Neuronal stem cell (in vitro differentiated cells): ENCODE results near the gene MGAT4B.
A peak's percentile ranks its signal among the peaks of the same experiment; 100 is the strongest.

Source experiments
- DNase-seq: peaks from one replicate; pipeline ENCODE4 v3.0.0-alpha.2; 2013; ENCODE audit warnings: low spot score
- H2AFZ ChIP-seq: one replicate; pipeline ENCODE4 v1.6.1; 2013; ENCODE audit warnings: mild to moderate bottlenecking, low read length, inconsistent platforms
- H2AK5ac ChIP-seq: 2 replicates; pipeline ENCODE4 v1.6.1; 2013; ENCODE audit warnings: low read depth, mild to moderate bottlenecking, inconsistent platforms, low read length, moderate library complexity, mixed read lengths
- H2BK120ac ChIP-seq: 2 replicates; pipeline ENCODE4 v1.6.1; 2013; ENCODE audit warnings: low read depth, mild to moderate bottlenecking, inconsistent platforms, low read length, moderate library complexity, mixed read lengths
- H2BK12ac ChIP-seq: one replicate; pipeline ENCODE4 v1.6.1; 2013; ENCODE audit warnings: low read length, inconsistent platforms
- H2BK15ac ChIP-seq: 2 replicates; pipeline ENCODE4 v1.6.1; 2013; ENCODE audit warnings: mild to moderate bottlenecking, low read length, inconsistent platforms, mixed read lengths
- H2BK5ac ChIP-seq: one replicate; pipeline ENCODE4 v1.6.1; 2013; ENCODE audit warnings: inconsistent platforms, mild to moderate bottlenecking, low read length, moderate library complexity
- H3K14ac ChIP-seq: one replicate; pipeline ENCODE4 v1.6.1; 2013; ENCODE audit warnings: low read length, inconsistent platforms
- H3K18ac ChIP-seq: 2 replicates; pipeline ENCODE4 v1.6.1; 2013; ENCODE audit warnings: low read length, inconsistent platforms
- H3K23ac ChIP-seq: 2 replicates; pipeline ENCODE4 v1.6.1; 2013; ENCODE audit warnings: low read depth, mild to moderate bottlenecking, mixed read lengths, low read length, inconsistent platforms; ENCODE audit not compliant: poor library complexity
- H3K27ac ChIP-seq: replicated peaks from 3 replicates; pipeline ENCODE4 v1.5.1; 2013; ENCODE audit warnings: low read length, inconsistent platforms
- H3K27me3 ChIP-seq, 3 experiments: 2 replicates each; pipeline ENCODE4 v1.6.1; 2013; ENCODE audit warnings: low read length in 3 of 3, mild to moderate bottlenecking in 2 of 3, inconsistent platforms in 1 of 3, low read depth in 1 of 3, mixed read lengths in 1 of 3, moderate library complexity in 1 of 3; ENCODE audit not compliant: control insufficient read depth in 3 of 3, insufficient read depth in 3 of 3
- H3K36me3 ChIP-seq, 2 donors: replicated peaks in 1 of 2; 2 replicates each; pipeline ENCODE4 v1.6.1; 2013; ENCODE audit warnings: low read length in 2 of 2; ENCODE audit not compliant: control insufficient read depth in 2 of 2, insufficient read depth in 2 of 2
- H3K4ac ChIP-seq: 2 replicates; pipeline ENCODE4 v1.6.1; 2013; ENCODE audit warnings: inconsistent platforms, mild to moderate bottlenecking, low read length, moderate library complexity
- H3K4me1 ChIP-seq, 2 donors: 1 replicate in 1 of 2; 2 replicates in 1 of 2; pipeline ENCODE4 v1.6.1; 2013; ENCODE audit warnings: low read length in 2 of 2, low read depth in 1 of 2; ENCODE audit not compliant: control insufficient read depth in 2 of 2, insufficient read depth in 1 of 2
- H3K4me2 ChIP-seq: one replicate; pipeline ENCODE4 v1.6.1; 2013; ENCODE audit warnings: mild to moderate bottlenecking, low read length, inconsistent platforms; ENCODE audit not compliant: insufficient read depth, poor library complexity, severe bottlenecking
- H3K4me3 ChIP-seq, 2 donors: 2 replicates each; pipeline ENCODE4 v1.5.1; 2013; ENCODE audit warnings: low read length in 2 of 2, mild to moderate bottlenecking in 2 of 2, inconsistent platforms in 1 of 2, moderate library complexity in 1 of 2
- H3K79me1 ChIP-seq: one replicate; pipeline ENCODE4 v1.6.1; 2013; ENCODE audit warnings: low read depth, mild to moderate bottlenecking, inconsistent platforms, low read length, moderate library complexity
- H3K9ac ChIP-seq: one replicate; pipeline ENCODE4 v1.6.1; 2013; ENCODE audit warnings: mild to moderate bottlenecking, low read depth, low read length, inconsistent platforms; ENCODE audit not compliant: poor library complexity
- H3K9me3 ChIP-seq, 2 donors: replicated peaks in 1 of 2; 2 replicates each; pipeline versions ENCODE3 to v1.6.1; 2013; ENCODE audit warnings: low read length in 2 of 2, mild to moderate bottlenecking in 2 of 2, inconsistent platforms in 1 of 2, low read depth in 1 of 2, mixed read lengths in 1 of 2, moderate library complexity in 1 of 2; ENCODE audit not compliant: control insufficient read depth in 2 of 2, insufficient read depth in 1 of 2
- H4K8ac ChIP-seq: one replicate; pipeline ENCODE4 v1.6.1; 2013; ENCODE audit warnings: low read depth, mild to moderate bottlenecking, inconsistent platforms, low read length, moderate library complexity
- H4K91ac ChIP-seq: one replicate; pipeline ENCODE4 v1.6.1; 2013; ENCODE audit warnings: low read length, low read depth, mild to moderate bottlenecking, inconsistent platforms; ENCODE audit not compliant: poor library complexity
- WGBS, 2 donors: extraction: QIAGEN DNeasy Blood & Tissue Kit; methylation state at CpG; one replicate each; pipeline ENCODE4 v1.1.7; 2013; ENCODE audit warnings: missing lambda C conversion rate in 2 of 2, mixed read lengths in 1 of 2; ENCODE audit not compliant: insufficient read length in 2 of 2, insufficient replicate concordance in 1 of 2; ENCODE audit errors: extremely low coverage in 2 of 2; 5-methylcytosine and 5-hydroxymethylcytosine counted together

Gene MGAT4B

DNA sequence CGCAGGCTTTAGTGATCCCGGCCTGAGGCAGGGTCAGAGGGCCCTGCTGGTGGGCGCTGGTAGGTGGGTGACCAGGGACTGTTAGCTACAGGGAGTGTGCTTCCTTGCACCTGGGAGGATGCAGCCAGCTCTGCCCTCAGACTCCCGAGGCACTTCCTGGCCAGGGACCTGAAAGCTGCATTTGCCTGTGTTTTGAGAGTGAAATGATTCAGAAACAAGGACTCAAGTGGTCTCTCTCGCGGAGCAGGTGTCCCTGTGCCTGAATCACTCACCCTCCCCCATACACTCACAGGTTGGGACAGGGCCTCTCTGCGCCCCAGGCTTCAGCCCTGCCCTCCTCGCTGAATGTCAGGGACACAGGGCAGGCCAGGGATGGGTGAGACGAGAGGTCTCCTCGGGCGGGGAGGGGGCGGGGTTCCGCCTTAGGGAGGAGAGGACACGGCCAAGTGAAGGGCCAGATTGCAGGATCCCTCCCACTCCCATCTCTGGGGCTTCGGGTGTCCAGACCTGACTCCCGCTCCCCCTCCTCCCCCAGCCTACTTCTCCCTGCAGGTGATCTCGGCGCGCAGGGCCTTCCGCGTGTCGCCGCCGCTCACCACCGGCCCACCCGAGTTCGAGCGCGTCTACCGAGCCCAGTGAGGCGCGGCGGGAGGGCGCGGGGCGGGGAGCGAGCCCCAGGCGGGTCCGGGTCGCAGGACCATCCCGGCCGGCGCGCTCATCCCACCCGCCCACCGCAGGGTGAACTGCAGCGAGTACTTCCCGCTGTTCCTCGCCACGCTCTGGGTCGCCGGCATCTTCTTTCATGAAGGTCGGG lies 11.4 kb downstream of the MGAT4B start:
- no peak for DNase-seq
- Histone ChIP-seq H3K9ac (peak overlapping the region; percentile 94), H2BK120ac (peak overlapping the region; percentile 18), H4K91ac (peak overlapping the region; percentile 69), H4K8ac (no peak overlapping the region), H2AFZ (peak overlapping the region; percentile 78), H3K4ac (no peak overlapping the region), H3K14ac (peak overlapping the region; percentile 94), H3K18ac (peak overlapping the region; percentile 94), H3K4me3 (peak overlapping the region; percentile 25 to 84), H3K27me3 (peaks cover 0 to 8% (median 0%) of the 10 kb centered on the region in 3 experiments), H3K79me1 (peaks cover 5% of the 10 kb centered on the region), H2BK12ac (no peak overlapping the region), H3K23ac (peak overlapping the region; percentile 99), H3K4me2 (peak overlapping the region; percentile 99), H3K36me3 (peaks cover 22 to 36% of the 10 kb centered on the region in 2 donors), H2BK15ac (peak overlapping the region; percentile 58), H2BK5ac (peak overlapping the region; percentile 2), H3K9me3 (peaks cover 0 to 5% of the 10 kb centered on the region in 2 donors), H3K27ac (no peak overlapping the region), H3K4me1 (peaks cover 3 to 5% of the 10 kb centered on the region in 2 donors), H2AK5ac (peak overlapping the region; percentile 63)
- no CpG with 5 or more reads among the region's 53 CpGs for WGBS, 2 donors

DNA sequence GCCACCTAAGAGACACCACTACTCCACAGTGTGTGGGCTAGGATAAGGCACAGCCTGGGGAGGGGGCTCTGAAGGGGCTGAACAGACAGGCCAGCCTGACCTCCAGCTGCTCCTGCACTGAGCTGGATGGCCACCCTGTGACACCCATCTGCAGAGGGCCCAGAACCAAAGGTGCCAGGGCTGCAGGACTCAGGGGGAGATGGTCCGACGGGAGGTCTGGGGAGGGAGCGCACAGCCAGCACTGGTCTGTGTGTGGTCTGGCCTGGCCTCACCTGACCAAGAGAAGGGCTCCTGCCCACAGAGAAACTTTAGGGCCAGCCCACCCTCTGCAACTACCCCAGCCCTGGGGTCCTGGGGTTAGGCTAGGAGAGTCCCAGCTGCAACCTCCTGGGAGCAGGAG lies 12.1 kb downstream of the MGAT4B start:
- Histone ChIP-seq H3K4ac (no peak overlapping the region), H4K91ac (peak overlapping the region; percentile 69), H2AK5ac (peak overlapping the region; percentile 19), H2BK120ac (no peak overlapping the region), H3K18ac (peak overlapping the region; percentile 53), H3K14ac (peak overlapping the region; percentile 82), H2BK12ac (no peak overlapping the region), H3K27me3 (peaks cover 0 to 8% (median 0%) of the 10 kb centered on the region in 3 experiments), H3K23ac (peak overlapping the region; percentile 31), H3K9me3 (peaks cover 0 to 5% of the 10 kb centered on the region in 2 donors), H3K79me1 (peaks cover 5% of the 10 kb centered on the region), H3K4me1 (peaks cover 3 to 5% of the 10 kb centered on the region in 2 donors), H2BK15ac (peak overlapping the region; percentile 2), H3K36me3 (peaks cover 16 to 30% of the 10 kb centered on the region in 2 donors), H3K27ac (no peak overlapping the region), H2AFZ (no peak overlapping the region), H4K8ac (no peak overlapping the region), H3K9ac (peak overlapping the region; percentile 16), H2BK5ac (peak overlapping the region; percentile 2), H3K4me2 (no peak overlapping the region), H3K4me3 (no peak overlapping the region)
- no peak for DNase-seq
- no CpG with 5 or more reads among the region's 3 CpGs for WGBS, 2 donors

DNA sequence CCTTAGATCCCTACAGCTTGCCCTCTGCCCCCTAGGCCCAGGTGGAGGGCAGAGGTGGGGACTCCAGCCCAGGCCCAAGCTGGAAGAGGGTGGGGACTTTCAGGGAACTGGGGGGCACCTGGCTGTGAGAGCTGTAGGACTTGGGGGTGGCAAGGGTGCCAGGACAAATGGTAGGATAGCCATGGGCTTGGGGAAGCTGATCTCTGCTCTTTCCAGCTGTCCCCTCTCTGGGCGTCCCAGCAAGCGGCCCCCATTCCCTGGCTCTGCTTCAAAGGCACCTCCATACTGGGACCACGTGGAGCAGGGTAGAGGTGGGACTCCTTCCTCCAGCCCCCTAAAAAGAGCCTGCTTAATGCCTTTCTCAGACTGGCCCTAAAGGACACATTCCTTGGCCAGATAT lies 12.5 kb downstream of the MGAT4B start:
- Histone ChIP-seq H2AFZ (no peak overlapping the region), H3K4me3 (no peak overlapping the region), H3K4me1 (peaks cover 3 to 5% of the 10 kb centered on the region in 2 donors), H3K27ac (no peak overlapping the region), H2BK15ac (no peak overlapping the region), H2BK5ac (peak overlapping the region; percentile 2), H2BK120ac (no peak overlapping the region), H2AK5ac (peak overlapping the region; percentile 19), H4K8ac (no peak overlapping the region), H3K36me3 (peaks cover 12 to 26% of the 10 kb centered on the region in 2 donors), H3K9me3 (peaks cover 0 to 5% of the 10 kb centered on the region in 2 donors), H3K4ac (no peak overlapping the region), H3K4me2 (no peak overlapping the region), H3K27me3 (peaks cover 0 to 8% (median 0%) of the 10 kb centered on the region in 3 experiments), H4K91ac (no peak overlapping the region), H3K79me1 (peaks cover 2% of the 10 kb centered on the region), H3K23ac (no peak overlapping the region), H3K9ac (peak overlapping the region; percentile 44), H3K18ac (peak overlapping the region; percentile 48), H3K14ac (peak overlapping the region; percentile 82), H2BK12ac (no peak overlapping the region)
- whole genome bisulfite sequencing, 2 donors, result no CpG with 5 or more reads among the region's 3 CpGs
- no peak for DNase-seq

DNA sequence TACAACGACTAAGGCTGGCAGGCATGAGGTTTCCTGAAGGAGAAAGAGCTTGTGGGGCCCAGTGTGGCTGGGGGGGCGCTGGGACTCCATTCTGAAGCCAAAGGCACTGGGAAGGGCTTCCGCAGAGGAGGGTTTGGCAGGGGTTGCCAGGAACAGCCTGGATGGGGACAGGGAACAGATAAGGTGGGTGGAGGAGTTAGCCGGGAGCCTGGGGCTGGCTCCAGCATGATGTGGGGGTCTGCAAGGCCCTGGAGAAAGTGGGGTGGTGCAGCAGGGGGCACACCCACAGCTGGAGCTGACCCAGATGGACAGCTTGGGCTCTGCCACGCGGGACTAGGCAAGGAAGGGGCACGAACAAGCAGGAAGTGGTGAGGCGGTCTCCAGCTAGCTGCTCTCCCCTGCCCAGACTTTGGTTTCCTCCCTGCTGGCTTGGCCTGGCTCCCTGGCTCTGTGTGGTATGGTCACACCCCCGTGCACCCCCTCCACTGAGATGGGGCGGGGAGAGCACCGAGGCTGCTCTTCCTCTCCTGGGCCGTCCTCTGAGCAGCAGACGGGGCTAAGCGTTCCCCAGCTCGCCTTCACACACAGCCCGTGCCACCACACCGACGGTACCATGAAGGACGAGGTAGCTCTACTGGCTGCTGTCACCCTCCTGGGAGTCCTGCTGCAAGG lies 13.1 kb downstream of the MGAT4B start, which contains the start of gene LTC4S:
LTC4S (plus strand) TSS at position 519 of the 672 bp plus-strand sequence; CDS start at position 614, 95 bp downstream.
- no peak within 1 kb of the TSS for H2AFZ ChIP-seq
- H3K14ac ChIP-seq, result peak within 1 kb of the TSS; percentile 82
- H3K9me3 ChIP-seq, result peaks cover 0 to 5% of the 10 kb centered on the region in 2 donors
- H3K9ac ChIP-seq, result peak within 1 kb of the TSS; percentile 44
- no peak within 1 kb of the TSS for H3K4ac ChIP-seq
- no peak within 1 kb of the TSS for H2BK120ac ChIP-seq
- peak within 1 kb of the TSS; percentile 2 for H2BK15ac ChIP-seq
- H3K18ac ChIP-seq, result peak within 1 kb of the TSS; percentile 53
- H3K27ac ChIP-seq, result no peak within 1 kb of the TSS
- H3K23ac ChIP-seq, result peak within 1 kb of the TSS; percentile 73
- DNase-seq, result no peak
- peak within 1 kb of the TSS; percentile 79 for H2AK5ac ChIP-seq
- peak within 1 kb of the TSS; percentile 23 for H4K8ac ChIP-seq
- no peak within 1 kb of the TSS for H3K4me3 ChIP-seq
- H3K27me3 ChIP-seq, result peaks cover 0 to 8% (median 0%) of the 10 kb centered on the region in 3 experiments
- H4K91ac ChIP-seq, result peak within 1 kb of the TSS; percentile 69
- H2BK5ac ChIP-seq, result peak within 1 kb of the TSS; percentile 39
- peaks cover 2% of the 10 kb centered on the region for H3K79me1 ChIP-seq
- H3K36me3 ChIP-seq, result peaks cover 9 to 21% of the 10 kb centered on the region in 2 donors
- H3K4me2 ChIP-seq, result no peak within 1 kb of the TSS
- WGBS, 2 donors, result no CpG with 5 or more reads among the region's 19 CpGs
- H2BK12ac ChIP-seq, result no peak within 1 kb of the TSS
- peaks cover 3 to 5% of the 10 kb centered on the region in 2 donors for H3K4me1 ChIP-seq
